NCI-H748 (cell line): Measurements from ENCODE around the gene MCRS1.
"Not testable (repeated sequence)": the region's sequence is repeated elsewhere in the genome, so short reads cannot be mapped to it uniquely, and the experiment has no call there.

Experiments used
- DNase-seq: peaks from one replicate; lab custom pipeline; 2025; ENCODE audit not compliant: unreplicated experiment; lab: John Stamatoyannopoulos, UW

MCRS1 gene

GRCh38 chr12:49542592-49543160, 25.3 kb downstream of the MCRS1 start:
- DNase-seq: no peak

- DNase-seq: no peak
These were observed 25.9 kb downstream of the MCRS1 start for GRCh38 chr12:49541911-49542505.

- DNase-seq: peak; percentile 10
These were observed 26.6 kb downstream of the MCRS1 start for GRCh38 chr12:49541140-49541861.

GRCh38 chr12:49540229-49541139, 27.5 kb downstream of the MCRS1 start:
- DNase-seq: peak; percentile 58

- DNase-seq: peak; percentile 45
These were observed 28.3 kb downstream of the MCRS1 start for GRCh38 chr12:49539406-49540228.

- DNase-seq: peak; percentile 93
These were observed 29.2 kb downstream of the MCRS1 start, which contains the start of gene KCNH3 for GRCh38 chr12:49538510-49539403. KCNH3 (plus strand) TSS chr12:49539030; CDS start chr12:49539417, 387 bp downstream.

GRCh38 chr12:49537752-49538509, 30.0 kb downstream of the MCRS1 start:
- DNase-seq: peak; percentile 64

GRCh38 chr12:49537231-49537751, 30.7 kb downstream of the MCRS1 start:
- no peak for DNase-seq

GRCh38 chr12:49536526-49537071, 31.3 kb downstream of the MCRS1 start:
- DNase-seq: no peak

GRCh38 chr12:49535921-49536525, 31.9 kb downstream of the MCRS1 start:
- no peak for DNase-seq

- peak; percentile 14 for DNase-seq
These were observed 33.1 kb downstream of the MCRS1 start for GRCh38 chr12:49534731-49535278.

GRCh38 chr12:49534122-49534521, 33.8 kb downstream of the MCRS1 start:
- not testable (repeated sequence) for DNase-seq

GRCh38 chr12:49533331-49533730, 34.6 kb downstream of the MCRS1 start:
- peak; percentile 84 for DNase-seq

- DNase-seq: no peak
These were observed 36.2 kb downstream of the MCRS1 start for GRCh38 chr12:49531745-49532144.

GRCh38 chr12:49529414-49529813, 38.5 kb downstream of the MCRS1 start:
- no peak for DNase-seq

GRCh38 chr12:49527361-49528130, 40.4 kb downstream of the MCRS1 start:
- DNase-seq: no peak

GRCh38 chr12:49525942-49526341, 42.0 kb downstream of the MCRS1 start:
- no peak for DNase-seq
